Adrenal gland (tissue), 12 donors: ENCODE data around the gene GSK3B. TPM values are rescaled to one million over a fixed set of nuclear protein-coding genes. Genes with fewer than 3 reads are reported as not detected.
A peak's percentile ranks its signal among the peaks of the same experiment; 100 is the strongest.

ENCODE experiments used
- DNase-seq, 7 donors: peaks; one replicate each; pipeline ENCODE4 v3.0.0-alpha.2; 2019 to 2020
- H3K27ac ChIP-seq, 5 donors: fragments of 200-600 bp; sonication (generic) in 4 of 5; 1 replicate in 3 of 5; 2 replicates in 2 of 5; pipeline versions ENCODE4 v1.5.1 to v1.8.0; 2016 to 2020; ENCODE audit warnings: mild to moderate bottlenecking in 1 of 5
- H3K27me3 ChIP-seq: fragments of 200-600 bp; 2 replicates; pipeline ENCODE4 v1.8.0; 2021
- H3K36me3 ChIP-seq, 2 donors: fragments of 200-600 bp; replicated peaks in 1 of 2; 1 replicate in 1 of 2; 2 replicates in 1 of 2; pipeline versions ENCODE4 v1.5.1 to v1.8.0; 2018 to 2022
- H3K4me1 ChIP-seq, 2 donors: fragments of 200-600 bp; replicated peaks in 1 of 2; 1 replicate in 1 of 2; 2 replicates in 1 of 2; pipeline versions ENCODE4 v1.5.1 to v1.8.0; 2018 to 2021
- H3K4me3 ChIP-seq, 4 donors: fragments of 200-600 bp; sonication (generic) in 3 of 4; one replicate each; pipeline ENCODE4 v1.5.1; 2016 to 2018
- H3K9me3 ChIP-seq, 3 donors: fragments of 200-600 bp; sonication (generic) in 1 of 3; replicated peaks in 1 of 3; 1 replicate in 2 of 3; 2 replicates in 1 of 3; pipeline versions ENCODE4 v1.5.1 to v1.8.0; 2016 to 2021
- POLR2A ChIP-seq, 2 donors: fragments of 450-650 bp; IDR thresholded peaks; one replicate each; pipeline ENCODE4 v1.6.1; 2017; ENCODE audit warnings: antibody characterized with exemption in 2 of 2, mild to moderate bottlenecking in 2 of 2, moderate library complexity in 1 of 2
- WGBS, 4 donors: extraction: QIAGEN DNeasy Blood & Tissue Kit in 2 of 4; methylation state at CpG; one replicate each; pipeline versions ENCODE4 v1.1.5 to v1.1.7; 2013 to 2017; 5-methylcytosine and 5-hydroxymethylcytosine counted together
- intact Hi-C, 2 donors: fragments of 100-400 bp; cut with DNase I; formaldehyde crosslinking; loops; one replicate each; pipeline versions ENCODE4 v1.14.1 to v1.15.0; 2022 to 2023
- polyA plus RNA-seq, 3 donors: library from polyadenylated mRNA; stranded (reverse); fragments of 200-250 nt in 2 of 3; fragments of 350-450 nt in 1 of 3; fragmentation: Illumina TruSeq in 1 of 3; extraction: RNeasy Lipid Tissue Mini Kit (QIAGEN cat#74804) in 1 of 3; gene quantifications; one replicate each; pipeline ENCODE4 v1.2.3, GENCODE V29; 2013 to 2014
- total RNA-seq, 9 donors: library from RNA; depleted of rRNA in 4 of 9; stranded (reverse); fragments of >200 nt in 4 of 9; fragments of 120-200 nt in 1 of 9; fragmentation: NEBNext Ultra II Directional in 1 of 9; extraction: Animal tissue kit (Norgen Biotek cat#: 25700) in 1 of 9; gene quantifications; one replicate each; pipeline versions ENCODE4 v1.1.0 to v1.2.4, GENCODE V29; 2013 to 2023
- TF ChIP-seq, protein P1 (sequence below), 6 experiments: fragments of 450-650 bp in 4 of 6; fragments of 200-600 bp in 2 of 6; sonication (generic) in 1 of 6; IDR thresholded peaks; 1 replicate in 5 of 6; 2 replicates in 1 of 6; pipeline versions ENCODE4 v1.5.1 to v1.8.0; 2016 to 2021; ENCODE audit warnings: antibody characterized with exemption in 6 of 6, mild to moderate bottlenecking in 2 of 6, moderate library complexity in 1 of 6
- donor health status: healthy with polysubstance abuse.
- donor health status: Bipolar disorder and iron deficiency.
- donor health status: DM: yes; HTN: yes; CAD: no.
- donor health status: DM: no; HTN: no; CAD: no.
- donor health status: DM: no; HTN: no; CAD: no.
- donor health status: DM: yes; HTN: yes; CAD: no.

The GSK3B gene
- total and polyA plus RNA-seq, 12 donors: 10.0 to 63.7 (median 44.8) TPM

GRCh38 chr3:120048355-120049041 is 45.7 kb downstream of the GSK3B start:
- Histone ChIP-seq H3K9me3 (peaks cover 0 to 4% (median 0%) of the 10 kb centered on the region in 3 donors), H3K27me3 (no peaks in the 10 kb centered on the region), H3K4me1 (peaks cover 25 to 39% of the 10 kb centered on the region in 2 donors), H3K4me3 (no peak overlapping the region), H3K36me3 (no peaks in the 10 kb centered on the region), H3K27ac (no peak overlapping the region)
- no peak for DNase-seq
- intact Hi-C loops: no loop called here
- no peak for TF ChIP-seq POLR2A (IDR thresholded peaks at IDR 0.05)
- TF ChIP-seq, protein P1, sequence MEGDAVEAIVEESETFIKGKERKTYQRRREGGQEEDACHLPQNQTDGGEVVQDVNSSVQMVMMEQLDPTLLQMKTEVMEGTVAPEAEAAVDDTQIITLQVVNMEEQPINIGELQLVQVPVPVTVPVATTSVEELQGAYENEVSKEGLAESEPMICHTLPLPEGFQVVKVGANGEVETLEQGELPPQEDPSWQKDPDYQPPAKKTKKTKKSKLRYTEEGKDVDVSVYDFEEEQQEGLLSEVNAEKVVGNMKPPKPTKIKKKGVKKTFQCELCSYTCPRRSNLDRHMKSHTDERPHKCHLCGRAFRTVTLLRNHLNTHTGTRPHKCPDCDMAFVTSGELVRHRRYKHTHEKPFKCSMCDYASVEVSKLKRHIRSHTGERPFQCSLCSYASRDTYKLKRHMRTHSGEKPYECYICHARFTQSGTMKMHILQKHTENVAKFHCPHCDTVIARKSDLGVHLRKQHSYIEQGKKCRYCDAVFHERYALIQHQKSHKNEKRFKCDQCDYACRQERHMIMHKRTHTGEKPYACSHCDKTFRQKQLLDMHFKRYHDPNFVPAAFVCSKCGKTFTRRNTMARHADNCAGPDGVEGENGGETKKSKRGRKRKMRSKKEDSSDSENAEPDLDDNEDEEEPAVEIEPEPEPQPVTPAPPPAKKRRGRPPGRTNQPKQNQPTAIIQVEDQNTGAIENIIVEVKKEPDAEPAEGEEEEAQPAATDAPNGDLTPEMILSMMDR (IDR thresholded peaks at IDR 0.05): no peak

DNA sequence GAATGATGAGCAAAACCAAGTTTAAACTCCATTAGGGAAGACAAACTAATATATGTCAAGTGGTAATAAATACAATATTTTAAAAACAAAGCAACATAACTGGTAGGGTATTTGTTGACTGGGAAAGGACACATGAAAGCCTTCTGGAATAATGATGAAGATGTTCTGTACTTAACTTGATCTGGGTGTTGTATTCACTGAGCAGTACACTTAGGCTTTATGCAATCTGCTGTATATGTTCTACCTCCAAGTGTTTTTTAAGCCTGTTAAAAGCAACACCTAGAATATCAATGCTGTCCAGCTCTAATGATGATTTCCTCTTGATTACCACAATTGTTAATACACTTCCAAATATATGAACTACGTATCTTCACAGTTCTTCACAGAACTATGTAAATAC is 46.6 kb downstream of the GSK3B start:
- H3K27ac ChIP-seq: no peak overlapping the region
- H3K4me1 ChIP-seq: peaks cover 25 to 41% of the 10 kb centered on the region in 2 donors
- 92 to 100% (median 94%) methylated on average over 1 of the region's 1 CpG for WGBS, 4 donors
- DNase-seq: no peak
- peaks cover 0 to 4% (median 0%) of the 10 kb centered on the region in 3 donors for H3K9me3 ChIP-seq
- H3K27me3 ChIP-seq: no peaks in the 10 kb centered on the region
- intact Hi-C loops: no loop called here
- TF ChIP-seq, protein P1 (IDR thresholded peaks at IDR 0.05): no peak
- TF ChIP-seq POLR2A (IDR thresholded peaks at IDR 0.05): no peak
- no peaks in the 10 kb centered on the region for H3K36me3 ChIP-seq
- no peak overlapping the region for H3K4me3 ChIP-seq

GRCh38 chr3:120040813-120041377 is 53.4 kb downstream of the GSK3B start:
- TF ChIP-seq, protein P1 (IDR thresholded peaks at IDR 0.05): no peak
- TF ChIP-seq POLR2A (IDR thresholded peaks at IDR 0.05): no peak
- Histone ChIP-seq H3K4me1 (peaks cover 0 to 22% of the 10 kb centered on the region in 2 donors), H3K4me3 (no peak overlapping the region), H3K36me3 (no peaks in the 10 kb centered on the region), H3K27ac (no peak overlapping the region), H3K27me3 (no peaks in the 10 kb centered on the region), H3K9me3 (peaks cover 0 to 16% (median 0%) of the 10 kb centered on the region in 3 donors)
- intact Hi-C loops: no loop called here
- WGBS, 4 donors: 98 to 100% (median 98%) methylated on average over 5 to 8 of the region's 8 CpGs
- no peak for DNase-seq

DNA sequence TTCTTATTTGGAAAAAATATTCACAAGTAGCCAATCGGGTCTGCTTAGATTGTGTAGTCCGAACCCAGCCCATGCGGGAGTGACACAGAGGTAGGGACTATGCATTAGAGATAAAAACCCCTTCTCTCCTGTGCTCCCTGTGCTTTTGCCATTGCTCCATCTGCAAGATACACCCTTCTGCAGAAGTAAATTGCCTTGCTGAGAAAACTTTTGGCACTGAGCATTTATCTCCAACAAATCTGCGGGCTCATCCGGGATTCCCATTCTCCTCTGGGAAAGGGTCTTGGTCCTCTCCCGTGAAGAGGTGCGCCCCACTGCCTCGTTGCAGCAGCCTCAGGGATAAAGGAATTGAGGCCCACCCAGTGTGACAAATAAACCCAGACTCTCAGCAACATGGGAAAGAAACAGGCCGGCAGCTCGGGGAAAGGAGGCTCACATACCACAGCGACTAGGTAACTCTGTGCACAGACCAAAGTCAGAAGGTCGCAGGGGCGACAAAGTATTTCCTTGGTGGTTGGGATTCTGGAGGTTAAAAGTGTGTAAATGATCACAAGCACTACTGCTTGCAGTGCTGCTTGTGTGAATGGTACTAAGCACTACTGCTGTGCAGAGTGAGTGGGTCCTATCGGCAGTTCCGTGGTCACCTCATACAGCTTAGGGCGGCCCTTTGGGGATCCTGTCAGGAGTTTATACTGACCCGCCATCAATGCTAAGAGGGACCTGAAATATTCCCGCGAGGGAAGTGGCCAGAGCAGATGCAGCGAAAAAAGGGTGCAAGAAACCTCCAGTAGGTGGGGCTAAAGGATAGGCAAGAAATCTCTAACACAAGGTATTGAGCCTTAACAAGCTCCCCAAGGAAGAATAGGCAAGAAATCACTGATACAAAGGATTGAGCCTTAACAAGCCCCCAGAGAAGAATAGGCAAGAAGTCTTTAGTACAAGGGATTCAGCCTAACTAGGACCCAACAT is 54.3 kb downstream of the GSK3B start:
- no peaks in the 10 kb centered on the region for H3K27me3 ChIP-seq
- 97 to 98% (median 98%) methylated on average over 20 of the region's 20 CpGs for WGBS, 4 donors
- intact Hi-C loops: no loop called here
- no peak overlapping the region for H3K27ac ChIP-seq
- no peak for TF ChIP-seq POLR2A (IDR thresholded peaks at IDR 0.05)
- TF ChIP-seq, protein P1 (IDR thresholded peaks at IDR 0.05): peak in 2 of 6 experiments; percentile 12 to 34
- peaks cover 0 to 22% of the 10 kb centered on the region in 2 donors for H3K4me1 ChIP-seq
- no peak overlapping the region for H3K4me3 ChIP-seq
- DNase-seq: no peak
- H3K9me3 ChIP-seq: peaks cover 0 to 14% (median 0%) of the 10 kb centered on the region in 3 donors
- no peaks in the 10 kb centered on the region for H3K36me3 ChIP-seq
